Loucy (cell line): ENCODE results near the gene ANKRD65.

Experiments
- EZH2phosphoT487 ChIP-seq: fragments of 200-600 bp; IDR thresholded peaks from 2 replicates; pipeline ENCODE4 v1.6.1; 2018; ENCODE audit warnings: antibody characterized with exemption, mild to moderate bottlenecking, moderate library complexity, borderline replicate concordance
- TF ChIP-seq, protein P1 (sequence below): fragments of 200-600 bp; sonication (generic); conservative IDR thresholded peaks from 2 replicates; pipeline ENCODE4 v1.5.1; 2014; ENCODE audit warnings: mild to moderate bottlenecking, antibody characterized with exemption, low read length

DNA sequence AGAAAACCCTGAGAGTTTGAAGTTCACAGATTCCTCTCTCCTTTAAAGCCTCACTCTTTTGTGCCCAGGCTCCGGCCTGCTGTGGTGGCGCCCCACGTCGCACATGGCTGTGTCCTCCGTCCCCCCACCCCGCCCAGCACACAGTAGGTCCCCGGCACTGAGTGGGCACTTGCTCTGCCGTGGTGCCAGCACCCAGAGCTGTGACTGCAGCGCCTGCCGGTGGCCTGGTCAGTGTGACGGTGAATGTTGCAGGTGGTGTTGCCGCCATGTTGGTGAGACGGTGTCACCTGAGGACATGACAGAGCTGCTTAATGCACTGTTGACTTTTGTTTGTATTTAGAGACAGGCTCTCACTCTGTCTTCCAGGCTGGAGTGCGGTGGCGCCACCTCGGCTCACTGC lies 31.8 kb upstream of the ANKRD65 start:
- TF ChIP-seq, protein P1, sequence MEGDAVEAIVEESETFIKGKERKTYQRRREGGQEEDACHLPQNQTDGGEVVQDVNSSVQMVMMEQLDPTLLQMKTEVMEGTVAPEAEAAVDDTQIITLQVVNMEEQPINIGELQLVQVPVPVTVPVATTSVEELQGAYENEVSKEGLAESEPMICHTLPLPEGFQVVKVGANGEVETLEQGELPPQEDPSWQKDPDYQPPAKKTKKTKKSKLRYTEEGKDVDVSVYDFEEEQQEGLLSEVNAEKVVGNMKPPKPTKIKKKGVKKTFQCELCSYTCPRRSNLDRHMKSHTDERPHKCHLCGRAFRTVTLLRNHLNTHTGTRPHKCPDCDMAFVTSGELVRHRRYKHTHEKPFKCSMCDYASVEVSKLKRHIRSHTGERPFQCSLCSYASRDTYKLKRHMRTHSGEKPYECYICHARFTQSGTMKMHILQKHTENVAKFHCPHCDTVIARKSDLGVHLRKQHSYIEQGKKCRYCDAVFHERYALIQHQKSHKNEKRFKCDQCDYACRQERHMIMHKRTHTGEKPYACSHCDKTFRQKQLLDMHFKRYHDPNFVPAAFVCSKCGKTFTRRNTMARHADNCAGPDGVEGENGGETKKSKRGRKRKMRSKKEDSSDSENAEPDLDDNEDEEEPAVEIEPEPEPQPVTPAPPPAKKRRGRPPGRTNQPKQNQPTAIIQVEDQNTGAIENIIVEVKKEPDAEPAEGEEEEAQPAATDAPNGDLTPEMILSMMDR, result no peak
- TF ChIP-seq EZH2phosphoT487, result no peak
